ENCODE data around the gene A2ML1. TPM values are rescaled to one million over a fixed set of nuclear protein-coding genes. Genes with fewer than 3 reads are reported as not detected.
A peak's percentile ranks its signal among the peaks of the same experiment; 100 is the strongest.

A2ML1 gene
- total and polyA plus RNA-seq, 7 experiments from 2014 or later: not detected

DNA sequence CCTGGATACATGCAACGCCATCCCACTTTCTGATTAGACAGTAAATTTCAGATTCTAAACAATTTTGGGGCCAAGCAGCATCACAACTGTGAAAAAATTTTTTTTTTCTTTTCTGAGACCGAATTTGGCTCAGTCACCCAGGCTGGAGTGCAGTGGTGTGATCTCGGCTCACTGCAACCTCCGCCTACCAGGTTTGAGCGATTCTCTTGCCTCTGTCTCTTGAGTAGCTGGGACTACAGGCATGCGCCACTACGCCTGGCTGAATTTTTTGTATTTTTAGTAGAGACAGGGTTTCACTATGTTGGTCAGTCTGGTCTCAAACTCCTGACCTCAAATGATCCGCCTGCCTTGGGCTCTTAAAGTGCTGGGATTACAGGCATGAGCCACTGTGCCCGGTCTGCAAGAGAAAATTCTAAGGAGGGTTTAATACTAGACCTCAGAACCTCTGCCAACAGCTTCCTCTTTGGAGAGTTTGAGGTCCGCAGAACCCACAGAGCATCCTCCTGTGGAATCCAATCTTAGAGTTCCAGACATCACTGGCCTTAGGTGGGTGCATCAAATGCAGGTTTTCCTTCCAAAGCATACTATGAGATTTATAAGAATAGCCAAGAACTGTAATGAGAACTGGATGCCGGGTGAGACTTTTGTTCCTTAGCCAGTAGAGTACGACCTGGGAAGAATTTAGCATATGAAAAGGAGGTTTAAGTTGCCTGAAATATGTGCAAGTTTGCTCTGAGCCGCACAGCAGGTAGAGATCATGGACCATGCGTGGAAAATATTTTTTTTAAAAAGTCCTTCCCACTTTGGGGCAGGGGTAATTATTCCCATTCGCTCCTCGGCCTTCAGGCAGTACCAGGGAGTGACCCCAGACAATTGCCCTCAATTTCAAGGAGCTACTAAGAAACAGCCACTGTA, 84.1 kb downstream of the A2ML1 start:
- CTCF ChIA-PET: no interaction called here
- intact Hi-C loops (cut with micrococcal nuclease): no loop called here
- no peaks in the 10 kb centered on the region for H3K9me3 ChIP-seq (ENCODE audit: control insufficient read depth in 2 of 3, low read length in 3 of 3)

DNA sequence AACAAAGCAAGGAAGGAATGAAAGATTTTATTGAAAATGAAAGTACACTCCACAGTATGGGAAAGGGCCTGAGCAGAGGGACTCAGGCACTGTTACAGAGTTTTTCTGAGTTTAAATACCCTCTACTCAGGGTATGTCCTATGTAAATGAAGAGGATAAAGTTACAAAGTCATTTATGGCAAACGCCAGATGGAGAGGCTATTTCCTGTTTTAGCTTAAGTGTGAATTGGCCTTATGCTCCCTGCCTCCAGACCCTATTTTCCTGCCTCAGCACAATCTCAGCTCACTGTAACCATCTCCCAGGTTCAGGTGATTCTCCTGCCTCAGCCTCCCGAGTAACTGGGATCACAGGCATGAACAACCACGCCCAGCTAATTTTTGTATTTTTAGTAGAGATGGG, 85.1 kb downstream of the A2ML1 start:
- Histone ChIP-seq H3K27ac (ENCODE audit: low read depth, low read length) (no peak overlapping the region), H3K4me3 (ENCODE audit: low read length) (no peak overlapping the region), H3K27me3 (ENCODE audit: control insufficient read depth in 2 of 2, insufficient read depth in 2 of 2, low read length in 2 of 2) (no peaks in the 10 kb centered on the region), H3K9me3 (ENCODE audit: control insufficient read depth in 2 of 3, low read length in 3 of 3) (no peaks in the 10 kb centered on the region), H3K4me1 (ENCODE audit: control insufficient read depth in 2 of 2, insufficient read depth in 2 of 2, low read length in 2 of 2) (no peaks in the 10 kb centered on the region), H3K36me3 (ENCODE audit: control insufficient read depth in 2 of 3, insufficient read depth in 3 of 3, low read length in 3 of 3) (no peaks in the 10 kb centered on the region)
- Mint-ChIP-seq H3K27me3 (peaks cover 0 to 24% (median 4%) of the 10 kb centered on the region in 5 donors), H3K4me3 (no peak overlapping the region), H3K36me3 (peaks cover 0 to 4% (median 0%) of the 10 kb centered on the region in 5 donors), H3K4me1 (peaks cover 0 to 4% (median 0%) of the 10 kb centered on the region in 7 donors), H3K27ac (no peak overlapping the region), H3K9me3 (no peaks in the 10 kb centered on the region)
- DNase-seq (no peak), ATAC-seq (no peak)
- intact Hi-C loops (cut with micrococcal nuclease): no loop called here
- ChIA-PET CTCF (interaction anchor here (0.6 kb wide), 1 partner anchor 297 kb away, joined by 4 read pairs; no protein-coding TSS in a partner anchor), POLR2A (no interaction called here)

More for the DNA sequence above, 84.1 kb downstream of the A2ML1 start:
- Mint-ChIP-seq H3K9me3 (no peaks in the 10 kb centered on the region), H3K36me3 (peaks cover 0 to 4% (median 0%) of the 10 kb centered on the region in 5 donors), H3K4me3 (no peak overlapping the region), H3K4me1 (peaks cover 0 to 4% (median 0%) of the 10 kb centered on the region in 7 donors), H3K27ac (no peak overlapping the region), H3K27me3 (peaks cover 0 to 18% (median 4%) of the 10 kb centered on the region in 5 donors)
- no peaks in the 10 kb centered on the region for H3K27me3 ChIP-seq (ENCODE audit: control insufficient read depth in 2 of 2, insufficient read depth in 2 of 2, low read length in 2 of 2)
- H3K27ac ChIP-seq (ENCODE audit: low read depth, low read length): no peak overlapping the region
- no peak for DNase-seq
- H3K4me3 ChIP-seq (ENCODE audit: low read length): no peak overlapping the region
- H3K4me1 ChIP-seq (ENCODE audit: control insufficient read depth in 2 of 2, insufficient read depth in 2 of 2, low read length in 2 of 2): no peaks in the 10 kb centered on the region
- H3K36me3 ChIP-seq (ENCODE audit: control insufficient read depth in 2 of 3, insufficient read depth in 3 of 3, low read length in 3 of 3): no peaks in the 10 kb centered on the region
- POLR2A ChIA-PET: no interaction called here
- no peak for ATAC-seq

DNA sequence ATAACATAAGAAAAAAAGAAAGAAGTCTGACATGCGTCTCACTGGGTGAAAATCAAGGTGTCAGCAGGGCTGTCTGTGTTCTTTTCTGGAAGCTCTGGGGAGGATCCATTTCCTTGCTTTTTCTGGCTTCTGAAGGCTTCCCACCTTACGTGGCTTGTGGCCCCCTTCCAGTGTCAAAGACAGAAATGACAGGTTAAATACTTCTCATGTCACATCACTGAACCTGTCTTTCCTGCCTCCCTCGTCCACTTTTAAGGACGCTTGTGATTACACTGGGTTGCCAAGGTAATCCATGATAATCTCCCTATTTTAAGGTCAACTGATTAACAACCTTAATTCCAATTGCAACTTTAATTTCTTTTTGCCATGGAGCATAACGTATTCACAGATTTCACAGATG, 87.3 kb downstream of the A2ML1 start:
- POLR2A ChIA-PET: no interaction called here

GRCh38 chr12:8911606-8912268, 89.3 kb downstream of the A2ML1 start:
- H3K27ac Mint-ChIP-seq: peak overlapping the region in 3 of 9 donors; percentile 21 to 55 (median 23)
- ATAC-seq (no peak), DNase-seq (no peak)
- H3K27ac ChIP-seq (ENCODE audit: low read depth, low read length): no peak overlapping the region
- peaks cover 0 to 16% (median 0%) of the 10 kb centered on the region in 5 donors for H3K27me3 Mint-ChIP-seq
- ChIA-PET CTCF (interaction anchor here (0.6 to 1.5 kb wide), 4 partner anchors 38 to 156 kb away, joined by 3 to 8 read pairs (median 3); partner anchors contain the start of gene M6PR), POLR2A (interaction anchor here (0.6 kb wide), 1 partner anchor 744 kb away, joined by 3 read pairs; no protein-coding TSS in a partner anchor)
- no peaks in the 10 kb centered on the region for H3K9me3 Mint-ChIP-seq
- no peaks in the 10 kb centered on the region for H3K27me3 ChIP-seq (ENCODE audit: control insufficient read depth in 2 of 2, insufficient read depth in 2 of 2, low read length in 2 of 2)
- peaks cover 14 to 25% of the 10 kb centered on the region in 2 donors for H3K4me1 ChIP-seq (ENCODE audit: control insufficient read depth in 2 of 2, insufficient read depth in 2 of 2, low read length in 2 of 2)
- H3K36me3 Mint-ChIP-seq: no peaks in the 10 kb centered on the region
- no peaks in the 10 kb centered on the region for H3K36me3 ChIP-seq (ENCODE audit: control insufficient read depth in 2 of 3, insufficient read depth in 3 of 3, low read length in 3 of 3)
- intact Hi-C loops (cut with micrococcal nuclease): no loop called here
- H3K4me1 Mint-ChIP-seq: peaks cover 8 to 18% (median 16%) of the 10 kb centered on the region in 7 donors
- no peak overlapping the region for H3K4me3 ChIP-seq (ENCODE audit: low read length)
- H3K4me3 Mint-ChIP-seq: no peak overlapping the region
- no peaks in the 10 kb centered on the region for H3K9me3 ChIP-seq (ENCODE audit: control insufficient read depth in 2 of 3, low read length in 3 of 3)

More for the DNA sequence above, 87.3 kb downstream of the A2ML1 start:
- no peak overlapping the region for H3K4me3 ChIP-seq (ENCODE audit: low read length)
- intact Hi-C loops (cut with micrococcal nuclease): no loop called here
- H3K9me3 Mint-ChIP-seq: no peaks in the 10 kb centered on the region
- DNase-seq (no peak), ATAC-seq (no peak)
- peaks cover 0 to 22% (median 0%) of the 10 kb centered on the region in 5 donors for H3K27me3 Mint-ChIP-seq
- H3K4me1 Mint-ChIP-seq: peaks cover 8 to 18% (median 16%) of the 10 kb centered on the region in 7 donors
- H3K27ac Mint-ChIP-seq: no peak overlapping the region
- no peaks in the 10 kb centered on the region for H3K27me3 ChIP-seq (ENCODE audit: control insufficient read depth in 2 of 2, insufficient read depth in 2 of 2, low read length in 2 of 2)
- CTCF ChIA-PET: interaction anchor here (0.9 to 1.3 kb wide), 4 partner anchors 16 to 140 kb away, joined by 3 to 5 read pairs (median 4); no protein-coding TSS in a partner anchor
- H3K27ac ChIP-seq (ENCODE audit: low read depth, low read length): no peak overlapping the region
- no peaks in the 10 kb centered on the region for H3K9me3 ChIP-seq (ENCODE audit: control insufficient read depth in 2 of 3, low read length in 3 of 3)
- peaks cover 0 to 12% of the 10 kb centered on the region in 2 donors for H3K4me1 ChIP-seq (ENCODE audit: control insufficient read depth in 2 of 2, insufficient read depth in 2 of 2, low read length in 2 of 2)
- H3K36me3 Mint-ChIP-seq: no peaks in the 10 kb centered on the region
- H3K36me3 ChIP-seq (ENCODE audit: control insufficient read depth in 2 of 3, insufficient read depth in 3 of 3, low read length in 3 of 3): no peaks in the 10 kb centered on the region
- H3K4me3 Mint-ChIP-seq: no peak overlapping the region

- intact Hi-C loops (cut with micrococcal nuclease): loop anchor here in 1 of 2 donors (1.0 kb wide), 1 partner anchor 36 kb away; the partner anchor contains the start of gene M6PR
- CTCF ChIA-PET: interaction anchor here (0.6 to 1.5 kb wide), 4 partner anchors 37 to 158 kb away, joined by 3 to 8 read pairs (median 3); partner anchors contain the start of gene M6PR
- ATAC-seq (peak; percentile 30), DNase-seq (peak in 7 of 9 donors; percentile 12 to 32 (median 23))
- Histone ChIP-seq H3K4me3 (ENCODE audit: low read length) (no peak overlapping the region), H3K27ac (ENCODE audit: low read depth, low read length) (peak overlapping the region; percentile 79), H3K9me3 (ENCODE audit: control insufficient read depth in 2 of 3, low read length in 3 of 3) (no peaks in the 10 kb centered on the region), H3K4me1 (ENCODE audit: control insufficient read depth in 2 of 2, insufficient read depth in 2 of 2, low read length in 2 of 2) (peaks cover 14 to 25% of the 10 kb centered on the region in 2 donors), H3K27me3 (ENCODE audit: control insufficient read depth in 2 of 2, insufficient read depth in 2 of 2, low read length in 2 of 2) (no peaks in the 10 kb centered on the region), H3K36me3 (ENCODE audit: control insufficient read depth in 2 of 3, insufficient read depth in 3 of 3, low read length in 3 of 3) (no peaks in the 10 kb centered on the region)
- POLR2A ChIA-PET: interaction anchor here (0.8 to 1.5 kb wide), 2 partner anchors 40 to 134 kb away, joined by 3 read pairs; no protein-coding TSS in a partner anchor
- peaks cover 7 to 18% (median 16%) of the 10 kb centered on the region in 7 donors for H3K4me1 Mint-ChIP-seq
- peak overlapping the region in 8 of 9 donors; percentile 87 to 98 (median 96) for H3K27ac Mint-ChIP-seq
- H3K4me3 Mint-ChIP-seq: peak overlapping the region in 8 of 10 donors; percentile 3 to 94 (median 85)
- H3K27me3 Mint-ChIP-seq: peaks cover 0 to 16% (median 0%) of the 10 kb centered on the region in 5 donors
- no peaks in the 10 kb centered on the region for H3K9me3 Mint-ChIP-seq
- H3K36me3 Mint-ChIP-seq: no peaks in the 10 kb centered on the region
Measured at GRCh38 chr12:8912914-8913313, 90.5 kb downstream of the A2ML1 start.

- intact Hi-C loops (cut with micrococcal nuclease): loop anchor here (1.0 to 2.0 kb wide), 6 partner anchors 23 to 216 kb away; partner anchors contain the start of genes M6PR (in 2 of the 2) and RIMKLB (in 1 of the 2)
- Mint-ChIP-seq H3K27ac (peak overlapping the region; percentile 83 to 98 (median 95)), H3K9me3 (no peaks in the 10 kb centered on the region), H3K36me3 (peaks cover 0 to 3% (median 2%) of the 10 kb centered on the region in 5 donors), H3K27me3 (peaks cover 0 to 16% (median 0%) of the 10 kb centered on the region in 5 donors), H3K4me1 (peaks cover 7 to 20% (median 16%) of the 10 kb centered on the region in 7 donors), H3K4me3 (peak overlapping the region in 9 of 10 donors; percentile 83 to 94 (median 89))
- Histone ChIP-seq H3K27me3 (ENCODE audit: control insufficient read depth in 2 of 2, insufficient read depth in 2 of 2, low read length in 2 of 2) (no peaks in the 10 kb centered on the region), H3K27ac (ENCODE audit: low read depth, low read length) (peak overlapping the region; percentile 79), H3K36me3 (ENCODE audit: control insufficient read depth in 2 of 3, insufficient read depth in 3 of 3, low read length in 3 of 3) (peaks cover 0 to 3% (median 0%) of the 10 kb centered on the region in 3 experiments), H3K9me3 (ENCODE audit: control insufficient read depth in 2 of 3, low read length in 3 of 3) (no peaks in the 10 kb centered on the region), H3K4me3 (ENCODE audit: low read length) (peak overlapping the region; percentile 72), H3K4me1 (ENCODE audit: control insufficient read depth in 2 of 2, insufficient read depth in 2 of 2, low read length in 2 of 2) (peaks cover 14 to 25% of the 10 kb centered on the region in 2 donors)
- POLR2A ChIA-PET: interaction anchor here (1.5 to 1.7 kb wide), 2 partner anchors 34 to 133 kb away, joined by 3 to 5 read pairs; no protein-coding TSS in a partner anchor
- CTCF ChIA-PET: interaction anchor here (0.6 to 0.8 kb wide), 2 partner anchors 24 to 53 kb away, joined by 3 to 8 read pairs; no protein-coding TSS in a partner anchor
- DNase-seq (peak in 3 of 9 donors; percentile 1 to 15 (median 11)), ATAC-seq (no peak)
Measured at GRCh38 chr12:8913702-8914032, 91.2 kb downstream of the A2ML1 start.

Data from naive thymus-derived CD4-positive, alpha-beta T cell (primary cell).